Memory B cell (primary cell): Measurements from ENCODE around the gene ADAMTSL1.

Experiments used
- ATAC-seq: fragments of 150-1000 bp; cut with Tn5 transposase; 2 replicates; pipeline ENCODE4 v1.10.0; 2021; ENCODE audit warnings: low read depth, mild to moderate bottlenecking, moderate library complexity
- DNase-seq, 2 donors: peaks; one replicate each; pipeline ENCODE4 v3.0.0; 2022; ENCODE audit warnings: low spot score in 2 of 2
- H3K27ac Mint-ChIP-seq: one replicate; pipeline ENCODE4 v1.8.0; 2022; ENCODE audit warnings: mild to moderate bottlenecking, moderate library complexity, mixed read lengths
- H3K27me3 Mint-ChIP-seq: one replicate; pipeline ENCODE4 v1.8.0; 2022; ENCODE audit warnings: mixed read lengths
- H3K36me3 Mint-ChIP-seq: one replicate; pipeline ENCODE4 v1.8.0; 2022; ENCODE audit warnings: mild to moderate bottlenecking, mixed read lengths
- H3K4me1 Mint-ChIP-seq: one replicate; pipeline ENCODE4 v1.8.0; 2022; ENCODE audit warnings: mixed read lengths
- H3K4me3 Mint-ChIP-seq: one replicate; pipeline ENCODE4 v1.8.0; 2022; ENCODE audit warnings: mild to moderate bottlenecking, moderate library complexity, mixed read lengths
- H3K9me3 Mint-ChIP-seq: one replicate; pipeline ENCODE4 v1.8.0; 2022; ENCODE audit warnings: mixed read lengths

Gene ADAMTSL1

DNA sequence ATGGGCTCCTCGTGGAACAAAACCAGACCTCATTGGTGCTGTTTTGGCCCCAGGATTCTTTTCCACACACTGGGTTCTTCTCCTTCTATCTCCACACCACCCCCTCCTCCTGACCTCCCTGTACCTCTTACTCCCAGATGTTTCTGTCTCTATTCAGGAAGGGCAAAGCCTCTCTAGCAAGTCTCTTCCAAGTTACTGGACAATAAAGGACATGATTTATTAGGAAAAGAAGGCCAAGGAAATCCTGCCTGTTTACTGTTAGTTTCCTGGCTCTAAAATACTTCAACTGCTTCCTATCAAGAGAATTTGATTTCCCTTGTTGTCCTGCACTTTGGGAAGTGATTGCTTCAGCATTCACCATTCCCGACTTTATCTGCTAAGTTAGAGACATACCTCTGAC is 297.1 kb downstream of the ADAMTSL1 start:
- DNase-seq: no peak
- Mint-ChIP-seq H3K9me3 (no peaks in the 10 kb centered on the region), H3K4me3 (no peak overlapping the region), H3K27ac (no peak overlapping the region), H3K4me1 (peaks cover 3% of the 10 kb centered on the region), H3K27me3 (peaks cover 5% of the 10 kb centered on the region), H3K36me3 (no peaks in the 10 kb centered on the region)
- no peak for ATAC-seq

- H3K27me3 Mint-ChIP-seq: peaks cover 3% of the 10 kb centered on the region
- no peak for ATAC-seq
Observed at GRCh38 chr9:18771763-18772162, 297.8 kb downstream of the ADAMTSL1 start.

DNA sequence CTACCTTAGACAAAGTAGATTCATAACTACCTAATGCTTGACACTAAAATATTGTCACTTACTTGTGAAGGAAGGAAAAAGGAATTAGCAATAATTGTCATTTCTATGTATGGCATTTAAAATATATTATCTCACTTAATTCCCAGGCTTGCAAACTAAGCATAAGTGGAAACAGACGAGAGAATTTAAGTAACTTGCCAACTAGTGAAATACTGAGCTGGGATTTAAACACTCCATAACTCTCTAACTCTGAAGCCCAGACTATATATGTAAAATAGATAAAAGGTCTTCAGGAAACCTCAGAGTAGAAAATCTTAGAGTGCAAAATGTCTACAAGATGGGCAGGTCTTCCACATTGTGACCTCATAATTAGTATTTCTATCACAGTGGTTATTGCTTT is 301.3 kb downstream of the ADAMTSL1 start:
- H3K4me3 Mint-ChIP-seq: no peak overlapping the region
- no peaks in the 10 kb centered on the region for H3K4me1 Mint-ChIP-seq
- H3K36me3 Mint-ChIP-seq: no peaks in the 10 kb centered on the region
- peaks cover 3% of the 10 kb centered on the region for H3K27me3 Mint-ChIP-seq
- H3K27ac Mint-ChIP-seq: no peak overlapping the region
- no peak for ATAC-seq
- no peak for DNase-seq
- no peaks in the 10 kb centered on the region for H3K9me3 Mint-ChIP-seq

More at GRCh38 chr9:18771763-18772162, 297.8 kb downstream of the ADAMTSL1 start:
- H3K36me3 Mint-ChIP-seq: no peaks in the 10 kb centered on the region
- H3K4me1 Mint-ChIP-seq: peaks cover 3% of the 10 kb centered on the region
- H3K27ac Mint-ChIP-seq: no peak overlapping the region
- no peak for DNase-seq
- H3K9me3 Mint-ChIP-seq: no peaks in the 10 kb centered on the region
- no peak overlapping the region for H3K4me3 Mint-ChIP-seq

DNA sequence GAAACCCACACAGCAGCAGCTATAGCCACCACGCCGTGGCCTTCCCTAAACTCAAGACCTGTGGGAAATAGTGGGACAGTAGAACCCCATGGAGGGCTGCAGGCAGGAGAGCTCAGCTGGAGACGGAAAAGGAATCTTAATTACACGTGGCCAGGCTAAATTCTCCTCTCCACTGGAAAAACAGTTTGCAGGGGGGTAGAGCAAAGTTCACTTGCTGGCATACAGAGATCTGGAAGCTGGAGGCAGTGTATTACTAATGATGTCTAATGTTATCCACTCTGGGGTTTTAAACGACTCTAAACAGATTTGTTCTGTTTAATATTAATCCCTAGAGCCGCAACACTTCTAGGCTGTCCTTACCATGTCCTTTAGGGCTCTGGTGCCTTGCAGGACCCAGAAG is 302.0 kb downstream of the ADAMTSL1 start:
- no peaks in the 10 kb centered on the region for H3K9me3 Mint-ChIP-seq
- DNase-seq (no peak), ATAC-seq (no peak)
- H3K27ac Mint-ChIP-seq: no peak overlapping the region
- no peaks in the 10 kb centered on the region for H3K36me3 Mint-ChIP-seq
- no peaks in the 10 kb centered on the region for H3K4me1 Mint-ChIP-seq
- no peak overlapping the region for H3K4me3 Mint-ChIP-seq
- no peaks in the 10 kb centered on the region for H3K27me3 Mint-ChIP-seq

GRCh38 chr9:18776836-18777820 is 303.2 kb downstream of the ADAMTSL1 start:
- no peak overlapping the region for H3K4me3 Mint-ChIP-seq

DNA sequence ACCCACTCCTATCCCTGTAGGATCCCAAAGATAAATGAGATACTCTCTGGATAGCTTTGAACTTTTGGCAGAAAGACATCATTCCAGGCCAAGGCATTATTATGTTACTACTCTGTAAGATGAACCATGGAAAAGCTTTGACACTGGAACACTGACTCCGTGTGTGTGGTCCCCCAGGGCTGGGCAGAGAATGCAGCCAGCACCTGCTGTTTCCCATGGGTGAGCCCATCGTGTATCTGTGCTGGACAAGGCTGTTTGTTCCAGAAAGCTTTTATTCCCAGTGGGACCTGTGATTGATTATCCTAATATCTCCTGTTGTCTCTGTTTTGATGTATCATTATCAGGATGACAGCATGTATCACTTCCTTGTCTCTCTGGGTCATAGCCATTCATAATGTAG is 304.2 kb downstream of the ADAMTSL1 start:
- Mint-ChIP-seq H3K27me3 (peaks cover 3% of the 10 kb centered on the region), H3K4me3 (no peak overlapping the region), H3K36me3 (no peaks in the 10 kb centered on the region), H3K27ac (no peak overlapping the region), H3K9me3 (no peaks in the 10 kb centered on the region), H3K4me1 (no peaks in the 10 kb centered on the region)
- DNase-seq (no peak), ATAC-seq (no peak)

More at GRCh38 chr9:18776836-18777820, 303.2 kb downstream of the ADAMTSL1 start:
- Mint-ChIP-seq H3K4me1 (no peaks in the 10 kb centered on the region), H3K36me3 (no peaks in the 10 kb centered on the region), H3K27me3 (no peaks in the 10 kb centered on the region), H3K9me3 (no peaks in the 10 kb centered on the region), H3K27ac (no peak overlapping the region)
- DNase-seq (no peak), ATAC-seq (no peak)

DNA sequence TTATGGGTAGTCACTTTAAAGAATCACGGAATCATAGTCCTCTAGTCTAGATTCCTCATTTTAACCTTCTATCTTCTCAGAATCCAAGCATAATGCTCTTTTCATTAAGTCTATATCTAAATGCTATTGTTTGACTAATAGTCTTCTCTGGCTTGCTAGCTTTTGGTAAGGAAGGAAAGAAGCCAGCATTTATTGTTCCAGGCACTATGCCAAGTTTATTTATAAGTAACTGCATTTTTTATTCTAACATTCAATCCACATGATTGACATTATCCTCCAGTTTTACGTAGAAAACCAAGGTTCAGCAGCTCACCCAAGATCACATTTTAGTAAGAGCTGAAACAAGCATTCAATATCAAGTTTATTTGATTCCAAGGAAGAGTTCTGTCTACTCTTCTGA is 304.9 kb downstream of the ADAMTSL1 start:
- H3K36me3 Mint-ChIP-seq: no peaks in the 10 kb centered on the region
- ATAC-seq: no peak
- no peak overlapping the region for H3K27ac Mint-ChIP-seq
- H3K9me3 Mint-ChIP-seq: no peaks in the 10 kb centered on the region
- peaks cover 3% of the 10 kb centered on the region for H3K27me3 Mint-ChIP-seq
- DNase-seq: no peak
- H3K4me3 Mint-ChIP-seq: no peak overlapping the region
- H3K4me1 Mint-ChIP-seq: no peaks in the 10 kb centered on the region

- Mint-ChIP-seq H3K27me3 (peaks cover 3% of the 10 kb centered on the region), H3K4me3 (no peak overlapping the region), H3K36me3 (no peaks in the 10 kb centered on the region), H3K27ac (no peak overlapping the region), H3K4me1 (no peaks in the 10 kb centered on the region), H3K9me3 (no peaks in the 10 kb centered on the region)
- ATAC-seq (no peak), DNase-seq (no peak)
Observed at GRCh38 chr9:18783909-18784308, 310.0 kb downstream of the ADAMTSL1 start.

- H3K36me3 Mint-ChIP-seq: no peaks in the 10 kb centered on the region
- no peak for DNase-seq
- H3K27ac Mint-ChIP-seq: no peak overlapping the region
- no peak overlapping the region for H3K4me3 Mint-ChIP-seq
- no peaks in the 10 kb centered on the region for H3K4me1 Mint-ChIP-seq
- H3K27me3 Mint-ChIP-seq: peaks cover 3% of the 10 kb centered on the region
- ATAC-seq: no peak
- H3K9me3 Mint-ChIP-seq: no peaks in the 10 kb centered on the region
Observed at GRCh38 chr9:18785604-18786003, 311.7 kb downstream of the ADAMTSL1 start.

DNA sequence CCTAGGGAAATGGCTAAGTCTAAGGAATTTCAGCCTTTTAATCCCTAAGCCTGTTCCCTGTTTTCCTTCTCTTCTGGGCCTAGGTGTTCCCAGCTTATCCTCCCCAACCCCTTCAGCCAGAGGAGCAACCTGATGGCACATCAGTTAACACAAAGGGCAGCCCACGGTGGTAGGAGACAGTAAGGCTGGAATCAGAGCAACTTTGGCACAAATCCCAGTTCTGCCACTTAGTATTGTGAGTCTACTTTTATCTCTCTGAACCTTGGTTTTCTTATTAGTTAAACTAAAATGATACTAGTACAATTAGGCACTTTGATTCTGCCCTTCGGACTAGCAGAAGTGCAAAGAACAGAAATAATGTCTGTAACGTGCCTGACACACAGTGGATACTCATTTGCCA is 312.2 kb downstream of the ADAMTSL1 start:
- no peak overlapping the region for H3K27ac Mint-ChIP-seq
- DNase-seq: no peak
- H3K27me3 Mint-ChIP-seq: peaks cover 3% of the 10 kb centered on the region
- no peaks in the 10 kb centered on the region for H3K9me3 Mint-ChIP-seq
- H3K4me3 Mint-ChIP-seq: no peak overlapping the region
- ATAC-seq: no peak
- no peaks in the 10 kb centered on the region for H3K36me3 Mint-ChIP-seq
- H3K4me1 Mint-ChIP-seq: no peaks in the 10 kb centered on the region

- no peak for ATAC-seq
Observed at GRCh38 chr9:18786911-18787650, 313.1 kb downstream of the ADAMTSL1 start.

DNA sequence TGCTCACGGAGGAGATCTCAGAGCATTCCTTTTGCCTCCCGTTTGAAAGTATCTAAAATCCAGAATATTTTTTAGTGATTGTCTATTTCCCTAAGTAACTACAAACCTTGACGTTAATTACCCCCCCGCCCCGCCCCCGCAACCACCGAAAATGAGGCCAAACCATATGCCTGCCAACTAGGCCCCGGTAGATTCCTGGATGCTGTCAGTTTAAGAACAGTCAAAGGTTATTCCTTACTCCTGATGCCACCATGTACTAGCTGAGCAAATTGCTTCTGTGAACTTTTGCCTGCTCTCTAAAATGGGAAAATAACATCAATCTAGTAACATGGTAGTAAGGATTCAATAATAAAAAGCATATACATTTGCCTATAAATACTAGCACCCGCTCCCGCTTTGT is 314.3 kb downstream of the ADAMTSL1 start:
- H3K27ac Mint-ChIP-seq: no peak overlapping the region
- no peak overlapping the region for H3K4me3 Mint-ChIP-seq
- no peaks in the 10 kb centered on the region for H3K36me3 Mint-ChIP-seq
- DNase-seq: no peak
- no peak for ATAC-seq
- H3K4me1 Mint-ChIP-seq: no peaks in the 10 kb centered on the region
- H3K9me3 Mint-ChIP-seq: no peaks in the 10 kb centered on the region
- H3K27me3 Mint-ChIP-seq: no peaks in the 10 kb centered on the region

More at GRCh38 chr9:18786911-18787650, 313.1 kb downstream of the ADAMTSL1 start:
- Mint-ChIP-seq H3K27ac (no peak overlapping the region), H3K4me3 (no peak overlapping the region), H3K27me3 (peaks cover 3% of the 10 kb centered on the region), H3K9me3 (no peaks in the 10 kb centered on the region), H3K36me3 (no peaks in the 10 kb centered on the region), H3K4me1 (no peaks in the 10 kb centered on the region)
- no peak for DNase-seq

- no peaks in the 10 kb centered on the region for H3K9me3 Mint-ChIP-seq
- H3K4me1 Mint-ChIP-seq: no peaks in the 10 kb centered on the region
- H3K36me3 Mint-ChIP-seq: no peaks in the 10 kb centered on the region
- peaks cover 1% of the 10 kb centered on the region for H3K27me3 Mint-ChIP-seq
- no peak for DNase-seq
- ATAC-seq: no peak
- no peak overlapping the region for H3K27ac Mint-ChIP-seq
- H3K4me3 Mint-ChIP-seq: no peak overlapping the region
Observed at GRCh38 chr9:18791074-18791473, 317.1 kb downstream of the ADAMTSL1 start.

GRCh38 chr9:18793122-18793521 is 319.2 kb downstream of the ADAMTSL1 start:
- Mint-ChIP-seq H3K4me1 (no peaks in the 10 kb centered on the region), H3K27me3 (peaks cover 1% of the 10 kb centered on the region), H3K36me3 (no peaks in the 10 kb centered on the region), H3K4me3 (no peak overlapping the region), H3K27ac (no peak overlapping the region), H3K9me3 (no peaks in the 10 kb centered on the region)
- no peak for DNase-seq
- ATAC-seq: no peak
